Endothelial cell of umbilical vein (primary cell): Measurements from ENCODE around the gene FGF2. TPM values are rescaled to one million over a fixed set of nuclear protein-coding genes. Genes with fewer than 3 reads are reported as not detected.

Source experiments
- polyA plus RNA-seq, 4 experiments: library from polyadenylated mRNA; depleted of rRNA in 3 of 4; stranded (reverse) in 3 of 4; unstranded in 1 of 4; fragments of >200 nt; gene quantifications; 2 replicates each; pipeline versions ENCODE4 v1.2.1 to v1.2.3, GENCODE V29; 2011 to 2012; ENCODE audit warnings: missing spikeins in 1 of 4
- total RNA-seq: library from RNA; stranded (reverse); gene quantifications from 2 replicates; pipeline ENCODE4 v1.2.3, GENCODE V29; 2021

The FGF2 gene
- total and polyA plus RNA-seq, 2 donors (not counting 3 experiments of a cell fraction or from before 2014, with no cell fraction given): 4.6 to 23.9 TPM

Other genes starting within 250 kb of the FGF2 start
- gene IL21, start 205.8 kb upstream of the FGF2 start, total RNA-seq: not detected in 2 replicates
- gene IL21, start 205.8 kb upstream of the FGF2 start, polyA plus RNA-seq: not detected in 2 replicates
- 2.1 and 2.3 TPM in 2 replicates for gene BBS12, start 94.1 kb upstream of the FGF2 start, total RNA-seq
- 0.91 and 0.99 TPM in 2 replicates for gene BBS12, start 94.1 kb upstream of the FGF2 start, polyA plus RNA-seq
- 5.4 TPM in 2 replicates for gene NUDT6, start 95.8 kb downstream of the FGF2 start, total RNA-seq
- gene NUDT6, start 95.8 kb downstream of the FGF2 start, polyA plus RNA-seq: 5.1 and 5.7 TPM in 2 replicates